Effector memory CD8-positive, alpha-beta T cell (primary cell): ENCODE results near the gene ARSI.

Experiments used
- ATAC-seq: fragments of 150-1000 bp; cut with Tn5 transposase; replicated peaks from 2 replicates; pipeline ENCODE4 v1.10.0; 2021; ENCODE audit warnings: mild to moderate bottlenecking, moderate library complexity
- DNase-seq, 3 experiments: peaks; one replicate each; pipeline ENCODE4 v3.0.0; 2021
- H3K27ac Mint-ChIP-seq, 2 donors: one replicate each; pipeline ENCODE4 v1.8.0; 2022; ENCODE audit warnings: mild to moderate bottlenecking in 2 of 2, mixed read lengths in 2 of 2, moderate library complexity in 2 of 2
- H3K27me3 Mint-ChIP-seq, 2 donors: one replicate each; pipeline ENCODE4 v1.8.0; 2022; ENCODE audit warnings: mixed read lengths in 2 of 2
- H3K36me3 Mint-ChIP-seq: one replicate; pipeline ENCODE4 v1.8.0; 2022; ENCODE audit warnings: mild to moderate bottlenecking, moderate library complexity, mixed read lengths; ENCODE audit not compliant: insufficient read depth
- H3K4me1 Mint-ChIP-seq, 2 donors: one replicate each; pipeline ENCODE4 v1.8.0; 2022; ENCODE audit warnings: low read depth in 2 of 2, mixed read lengths in 2 of 2
- H3K4me3 Mint-ChIP-seq, 2 donors: one replicate each; pipeline ENCODE4 v1.8.0; 2022; ENCODE audit warnings: mild to moderate bottlenecking in 2 of 2, mixed read lengths in 2 of 2, moderate library complexity in 2 of 2
- H3K9me3 Mint-ChIP-seq, 2 donors: one replicate each; pipeline ENCODE4 v1.8.0; 2022; ENCODE audit warnings: mixed read lengths in 2 of 2

ARSI gene

DNA sequence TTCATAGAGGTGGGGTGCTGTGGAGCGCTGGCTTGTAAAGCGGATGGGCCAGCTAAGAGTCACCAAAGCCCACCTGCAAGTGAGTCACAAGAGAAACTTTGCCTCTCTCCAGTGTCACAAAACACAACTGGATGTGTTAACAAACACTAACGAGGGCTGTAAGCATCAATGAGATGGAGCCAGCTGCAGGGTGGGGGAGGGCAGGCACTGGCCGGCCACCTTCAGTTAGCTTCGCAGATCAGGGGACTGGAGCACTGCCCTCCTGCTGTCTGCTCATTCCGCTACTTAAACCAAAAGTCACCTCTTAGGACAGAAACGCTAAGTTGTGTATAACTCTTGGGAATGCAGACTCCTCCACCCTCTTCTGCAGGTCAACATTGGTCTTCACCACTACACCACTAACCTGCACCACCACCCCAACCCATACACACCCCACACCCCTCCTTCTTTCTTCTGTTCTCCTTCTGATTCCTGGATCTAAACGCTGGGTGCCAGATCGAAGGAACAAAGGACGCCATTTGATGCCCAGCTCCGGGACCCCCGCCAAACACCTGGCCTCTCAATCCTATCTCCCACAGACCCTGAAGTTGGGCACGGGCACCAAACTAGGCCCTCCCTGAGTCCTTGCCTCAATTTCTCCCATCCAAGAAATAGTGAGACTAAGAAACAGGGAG lies 2.1 kb downstream of the ARSI start:
- H3K4me3 Mint-ChIP-seq: no peak overlapping the region
- no peaks in the 10 kb centered on the region for H3K9me3 Mint-ChIP-seq
- H3K36me3 Mint-ChIP-seq: no peaks in the 10 kb centered on the region
- no peak overlapping the region for H3K27ac Mint-ChIP-seq
- H3K27me3 Mint-ChIP-seq: peaks cover 21 to 66% of the 10 kb centered on the region in 2 donors
- no peak for DNase-seq
- peaks cover 0 to 4% of the 10 kb centered on the region in 2 donors for H3K4me1 Mint-ChIP-seq
- no peak for ATAC-seq

- peaks cover 21 to 66% of the 10 kb centered on the region in 2 donors for H3K27me3 Mint-ChIP-seq
- DNase-seq: no peak
- H3K36me3 Mint-ChIP-seq: no peaks in the 10 kb centered on the region
- H3K9me3 Mint-ChIP-seq: no peaks in the 10 kb centered on the region
- no peak for ATAC-seq
- no peak overlapping the region for H3K4me3 Mint-ChIP-seq
- no peaks in the 10 kb centered on the region for H3K4me1 Mint-ChIP-seq
- H3K27ac Mint-ChIP-seq: no peak overlapping the region
Measured at GRCh38 chr5:150299571-150300327, 3.0 kb downstream of the ARSI start.

GRCh38 chr5:150298701-150299451 lies 3.8 kb downstream of the ARSI start:
- Mint-ChIP-seq H3K4me3 (no peak overlapping the region), H3K27me3 (peaks cover 21 to 61% of the 10 kb centered on the region in 2 donors), H3K4me1 (no peaks in the 10 kb centered on the region), H3K36me3 (no peaks in the 10 kb centered on the region), H3K27ac (no peak overlapping the region), H3K9me3 (no peaks in the 10 kb centered on the region)
- no peak for ATAC-seq
- DNase-seq: no peak

DNA sequence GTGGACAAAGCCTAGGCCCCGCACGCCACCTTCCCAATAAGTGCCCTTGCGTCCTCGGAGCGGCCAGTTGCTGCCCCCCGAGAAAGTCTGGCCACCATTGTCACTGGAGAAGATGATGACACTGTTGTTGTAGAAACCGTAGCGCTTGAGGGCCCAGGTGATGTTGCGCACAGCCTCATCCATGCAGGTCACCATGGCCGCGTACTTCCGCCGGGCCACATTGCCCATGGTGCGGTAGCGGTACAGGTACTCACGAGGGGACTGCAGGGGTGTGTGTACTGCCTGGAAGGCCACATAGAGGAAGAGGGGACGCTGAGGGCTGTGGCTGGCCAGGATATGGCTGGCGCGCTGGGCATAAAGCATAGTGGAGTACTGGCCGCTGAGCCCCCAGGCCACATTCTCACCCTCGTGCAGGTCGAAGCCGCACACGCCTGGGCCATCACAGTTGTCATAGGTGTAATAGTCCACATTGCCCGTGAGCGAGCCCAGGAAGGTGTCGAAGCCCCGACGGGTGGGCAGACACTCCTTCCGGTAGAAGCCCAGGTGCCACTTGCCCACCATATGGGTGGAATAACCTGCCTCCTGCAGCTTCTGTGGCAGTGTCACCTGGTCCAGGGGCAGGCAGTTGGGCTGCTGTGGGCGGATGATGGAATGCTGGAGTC lies 4.6 kb downstream of the ARSI start:
- ATAC-seq (no peak), DNase-seq (no peak)
- Mint-ChIP-seq H3K27me3 (peaks cover 21 to 59% of the 10 kb centered on the region in 2 donors), H3K36me3 (no peaks in the 10 kb centered on the region), H3K9me3 (no peaks in the 10 kb centered on the region), H3K4me3 (no peak overlapping the region), H3K27ac (no peak overlapping the region), H3K4me1 (no peaks in the 10 kb centered on the region)

- H3K4me1 Mint-ChIP-seq: no peaks in the 10 kb centered on the region
- H3K27me3 Mint-ChIP-seq: peaks cover 24 to 51% of the 10 kb centered on the region in 2 donors
- no peak for DNase-seq
- H3K4me3 Mint-ChIP-seq: no peak overlapping the region
- H3K27ac Mint-ChIP-seq: no peak overlapping the region
- H3K36me3 Mint-ChIP-seq: no peaks in the 10 kb centered on the region
- ATAC-seq: no peak
- H3K9me3 Mint-ChIP-seq: no peaks in the 10 kb centered on the region
Measured at GRCh38 chr5:150297236-150297890, 5.3 kb downstream of the ARSI start.

- DNase-seq: no peak
- no peaks in the 10 kb centered on the region for H3K9me3 Mint-ChIP-seq
- no peaks in the 10 kb centered on the region for H3K36me3 Mint-ChIP-seq
- peaks cover 21 to 43% of the 10 kb centered on the region in 2 donors for H3K27me3 Mint-ChIP-seq
- no peak overlapping the region for H3K4me3 Mint-ChIP-seq
- no peaks in the 10 kb centered on the region for H3K4me1 Mint-ChIP-seq
- no peak overlapping the region for H3K27ac Mint-ChIP-seq
- no peak for ATAC-seq
Measured at GRCh38 chr5:150296496-150296895, 6.2 kb downstream of the ARSI start.

DNA sequence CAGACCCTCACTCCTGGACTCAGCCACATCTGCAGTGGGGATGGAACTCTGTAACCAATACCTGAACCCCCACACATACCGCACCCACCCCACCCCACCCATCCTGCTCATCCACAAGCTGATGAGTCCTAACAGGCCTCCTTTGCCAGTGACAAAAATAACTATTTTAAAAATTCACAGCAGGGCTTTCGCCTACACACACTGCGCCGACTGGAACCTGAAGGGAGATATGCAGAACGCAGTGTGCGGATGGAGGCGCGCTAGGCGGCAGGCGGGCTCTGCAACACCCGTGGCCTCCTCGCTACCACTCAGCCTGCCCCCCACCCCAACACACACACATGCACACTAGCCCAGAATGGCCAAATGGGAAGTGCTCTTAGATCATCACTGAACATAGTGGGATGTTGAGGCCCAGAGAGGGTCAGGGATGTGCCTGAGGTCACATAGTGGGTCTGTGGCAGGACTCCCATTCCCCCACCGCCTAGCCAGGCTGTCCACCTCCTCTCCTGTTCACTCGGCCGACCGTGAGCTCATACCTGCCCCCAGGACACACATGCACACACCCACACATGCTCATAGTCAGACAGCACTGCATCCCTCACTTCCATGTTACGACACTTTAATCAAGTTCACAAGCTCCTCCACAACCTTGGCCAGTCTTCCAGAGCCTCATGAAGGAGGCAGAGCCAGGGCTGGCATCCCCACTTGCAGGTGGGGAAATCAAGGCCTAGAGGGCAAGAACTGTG lies 6.8 kb downstream of the ARSI start:
- Mint-ChIP-seq H3K9me3 (no peaks in the 10 kb centered on the region), H3K4me1 (no peaks in the 10 kb centered on the region), H3K36me3 (no peaks in the 10 kb centered on the region), H3K27me3 (peaks cover 15 to 37% of the 10 kb centered on the region in 2 donors), H3K4me3 (no peak overlapping the region), H3K27ac (no peak overlapping the region)
- DNase-seq (no peak), ATAC-seq (no peak)

DNA sequence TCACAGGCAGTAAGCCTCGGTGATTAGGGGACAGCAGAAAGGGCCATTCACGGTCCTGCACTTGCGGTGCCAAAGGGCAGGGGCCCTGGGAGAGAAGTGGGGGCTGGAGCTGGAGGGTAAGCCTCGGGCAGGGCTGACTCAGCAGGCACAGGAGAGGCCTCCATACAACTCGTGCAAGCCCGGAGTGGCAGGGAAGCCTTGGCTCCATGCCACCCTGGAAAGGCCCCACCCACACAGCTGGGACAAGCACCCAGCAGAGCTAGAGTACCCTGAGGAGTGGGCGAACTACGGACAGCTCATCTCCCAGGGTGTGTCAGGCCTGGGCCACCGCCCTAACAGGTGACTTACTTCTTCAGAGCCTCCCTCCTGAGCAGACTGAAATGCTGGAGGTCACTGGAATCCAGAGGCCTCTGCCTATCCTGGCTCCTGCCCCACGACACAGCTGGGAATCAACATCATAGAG lies 7.5 kb downstream of the ARSI start:
- ATAC-seq: no peak
- H3K27ac Mint-ChIP-seq: no peak overlapping the region
- DNase-seq: no peak
- H3K9me3 Mint-ChIP-seq: no peaks in the 10 kb centered on the region
- H3K27me3 Mint-ChIP-seq: peaks cover 10 to 35% of the 10 kb centered on the region in 2 donors
- no peaks in the 10 kb centered on the region for H3K4me1 Mint-ChIP-seq
- H3K4me3 Mint-ChIP-seq: no peak overlapping the region
- H3K36me3 Mint-ChIP-seq: no peaks in the 10 kb centered on the region

GRCh38 chr5:150294551-150295071 lies 8.1 kb downstream of the ARSI start:
- Mint-ChIP-seq H3K4me1 (peaks cover 0 to 2% of the 10 kb centered on the region in 2 donors), H3K4me3 (no peak overlapping the region), H3K27me3 (peaks cover 5 to 35% of the 10 kb centered on the region in 2 donors), H3K9me3 (no peaks in the 10 kb centered on the region), H3K36me3 (no peaks in the 10 kb centered on the region), H3K27ac (no peak overlapping the region)
- no peak for DNase-seq
- no peak for ATAC-seq

- no peak overlapping the region for H3K4me3 Mint-ChIP-seq
- no peaks in the 10 kb centered on the region for H3K36me3 Mint-ChIP-seq
- H3K27me3 Mint-ChIP-seq: peaks cover 5 to 30% of the 10 kb centered on the region in 2 donors
- H3K4me1 Mint-ChIP-seq: peaks cover 0 to 2% of the 10 kb centered on the region in 2 donors
- no peak overlapping the region for H3K27ac Mint-ChIP-seq
- ATAC-seq (no peak), DNase-seq (no peak)
- H3K9me3 Mint-ChIP-seq: no peaks in the 10 kb centered on the region
Measured at GRCh38 chr5:150293091-150293941, 9.4 kb downstream of the ARSI start.

- no peak for ATAC-seq
- Mint-ChIP-seq H3K36me3 (no peaks in the 10 kb centered on the region), H3K4me3 (no peak overlapping the region), H3K4me1 (peaks cover 0 to 2% of the 10 kb centered on the region in 2 donors), H3K27ac (no peak overlapping the region), H3K27me3 (peaks cover 5 to 22% of the 10 kb centered on the region in 2 donors), H3K9me3 (no peaks in the 10 kb centered on the region)
- no peak for DNase-seq
Measured at GRCh38 chr5:150291388-150292385, 11.0 kb downstream of the ARSI start.
